ENCODE data around the gene WDR59.
A peak's percentile ranks its signal among the peaks of the same experiment; 100 is the strongest.

GRCh38 chr16:74998481-74999218 lies 13.7 kb upstream of the WDR59 start, which contains the start of gene ZNRF1:
- peak; percentile 56 for TF ChIP-seq CTCF (IDR thresholded peaks at IDR 0.05; ENCODE audit: low read length)
- no peak for TF ChIP-seq EZH2 (optimal IDR thresholded peaks at IDR 0.05; ENCODE audit: low read depth, low read length)
